DND-41 (cell line): ENCODE data around the gene SIDT2.

Experiments used
- ATAC-seq: fragments of 200-7000 bp; cut with Tn5 transposase; 3 replicates; pipeline ENCODE4 v1.9.1; 2021; ENCODE audit warnings: low read depth; ENCODE audit not compliant: insufficient read depth
- DNase-seq: peaks from one replicate; pipeline ENCODE4 v3.0.0-alpha.2; 2020
- H2AFZ ChIP-seq: 2 replicates; pipeline ENCODE4 v1.6.0; 2012; ENCODE audit warnings: low read depth, low read length
- H3K27ac ChIP-seq: 2 replicates; pipeline ENCODE4 v1.5.1; 2012; ENCODE audit warnings: low read length, inconsistent platforms
- H3K27me3 ChIP-seq: fragments of 200-600 bp; sonication (generic); 2 replicates; pipeline ENCODE4 v1.6.0; 2012; ENCODE audit warnings: low read length, mild to moderate bottlenecking, inconsistent platforms; ENCODE audit not compliant: insufficient read depth, poor library complexity
- H3K36me3 ChIP-seq: 2 replicates; pipeline ENCODE4 v1.5.1; 2012; ENCODE audit warnings: low read length, inconsistent platforms; ENCODE audit not compliant: insufficient read depth
- H3K4me1 ChIP-seq: 2 replicates; pipeline ENCODE4 v1.5.1; 2012; ENCODE audit warnings: mild to moderate bottlenecking, low read length; ENCODE audit not compliant: insufficient read depth
- H3K4me2 ChIP-seq: 2 replicates; pipeline ENCODE4 v1.6.0; 2012; ENCODE audit warnings: mild to moderate bottlenecking, moderate library complexity, low read length, inconsistent platforms; ENCODE audit not compliant: insufficient read depth
- H3K4me3 ChIP-seq, 2 experiments: fragments of 200-600 bp in 1 of 2; shearing (Covaris generic) in 1 of 2; 2 replicates each; pipeline ENCODE4 v1.5.1; 2012 to 2016; ENCODE audit warnings: inconsistent platforms in 2 of 2, low read length in 2 of 2, mild to moderate bottlenecking in 2 of 2, low read depth in 1 of 2, moderate library complexity in 1 of 2
- H3K79me2 ChIP-seq: 2 replicates; pipeline ENCODE4 v1.6.0; 2012; ENCODE audit warnings: low read length, inconsistent platforms; ENCODE audit not compliant: insufficient read depth
- H3K9ac ChIP-seq: 2 replicates; pipeline ENCODE4 v1.6.0; 2012; ENCODE audit warnings: low read depth, mild to moderate bottlenecking, inconsistent platforms, low read length, moderate library complexity
- H3K9me3 ChIP-seq: 2 replicates; pipeline ENCODE4 v1.5.1; 2012; ENCODE audit warnings: low read length, moderate library complexity, mild to moderate bottlenecking, inconsistent platforms; ENCODE audit not compliant: insufficient read depth, severe bottlenecking
- H4K20me1 ChIP-seq: 2 replicates; pipeline ENCODE4 v1.6.0; 2012; ENCODE audit warnings: low read length; ENCODE audit not compliant: insufficient read depth
- CTCF ChIP-seq: IDR thresholded peaks from 2 replicates; pipeline ENCODE4 v1.5.1; 2012; ENCODE audit warnings: borderline replicate concordance, low read length, moderate library complexity, mild to moderate bottlenecking; ENCODE audit not compliant: poor library complexity, severe bottlenecking; ENCODE audit errors: extremely low read depth
- EZH2 ChIP-seq: IDR thresholded peaks from 3 replicates; pipeline ENCODE4 v1.6.1; 2012; ENCODE audit warnings: borderline replicate concordance, low read depth, mild to moderate bottlenecking, moderate library complexity, low read length, inconsistent platforms; ENCODE audit not compliant: severe bottlenecking

Gene SIDT2

GRCh38 chr11:117187007-117187406, 8.5 kb downstream of the SIDT2 start:
- Histone ChIP-seq H3K4me3 (no peak overlapping the region), H3K9ac (no peak overlapping the region), H3K79me2 (no peaks in the 10 kb centered on the region), H4K20me1 (no peaks in the 10 kb centered on the region; the same call in 1 of the 2 replicates), H3K9me3 (no peaks in the 10 kb centered on the region), H3K27me3 (no peaks in the 10 kb centered on the region), H3K36me3 (peaks cover 26% of the 10 kb centered on the region), H2AFZ (no peak overlapping the region), H3K4me1 (no peaks in the 10 kb centered on the region), H3K4me2 (no peak overlapping the region), H3K27ac (no peak overlapping the region)
- DNase-seq (no peak), ATAC-seq (no peak)
- TF ChIP-seq EZH2 (no peak), CTCF (no peak)

GRCh38 chr11:117187428-117187798, 8.9 kb downstream of the SIDT2 start:
- Histone ChIP-seq H3K4me2 (no peak overlapping the region), H2AFZ (no peak overlapping the region), H3K79me2 (no peaks in the 10 kb centered on the region), H3K4me1 (no peaks in the 10 kb centered on the region), H3K36me3 (peaks cover 23% of the 10 kb centered on the region), H3K27ac (no peak overlapping the region), H3K27me3 (no peaks in the 10 kb centered on the region), H3K4me3 (no peak overlapping the region), H3K9me3 (no peaks in the 10 kb centered on the region), H4K20me1 (no peaks in the 10 kb centered on the region; the same call in 1 of the 2 replicates), H3K9ac (no peak overlapping the region)
- ATAC-seq (no peak), DNase-seq (no peak)
- TF ChIP-seq EZH2: no peak
- TF ChIP-seq CTCF: no peak

GRCh38 chr11:117187799-117188481, 9.4 kb downstream of the SIDT2 start:
- no peak overlapping the region for H3K4me2 ChIP-seq

More at GRCh38 chr11:117187799-117188481, 9.4 kb downstream of the SIDT2 start:
- no peaks in the 10 kb centered on the region for H3K27me3 ChIP-seq
- no peaks in the 10 kb centered on the region; the same call in 1 of the 2 replicates for H4K20me1 ChIP-seq
- H3K9me3 ChIP-seq: no peaks in the 10 kb centered on the region
- no peak for DNase-seq
- H3K27ac ChIP-seq: no peak overlapping the region
- H3K79me2 ChIP-seq: no peaks in the 10 kb centered on the region
- H3K9ac ChIP-seq: no peak overlapping the region
- no peak for ATAC-seq
- H3K36me3 ChIP-seq: peaks cover 19% of the 10 kb centered on the region; the same call in 1 of the 2 replicates
- no peak for TF ChIP-seq EZH2
- no peak for TF ChIP-seq CTCF
- H3K4me3 ChIP-seq: no peak overlapping the region
- no peak overlapping the region for H2AFZ ChIP-seq
- H3K4me1 ChIP-seq: no peaks in the 10 kb centered on the region
